Parathyroid adenoma (tissue), 2 donors: ENCODE measurements around the gene SEPTIN1.

Source experiments
- H2AFZ ChIP-seq: fragments of 300-600 bp; sonication (generic); one replicate; pipeline ENCODE4 v1.7.0; 2017; ENCODE audit warnings: antibody characterized with exemption, mild to moderate bottlenecking
- H3K27ac ChIP-seq: fragments of 300-600 bp; sonication (generic); one replicate; pipeline ENCODE4 v1.7.0; 2017
- H3K27me3 ChIP-seq: fragments of 300-600 bp; sonication (generic); one replicate; pipeline ENCODE4 v1.7.0; 2017; ENCODE audit warnings: low read length; ENCODE audit not compliant: control insufficient read depth, insufficient read depth
- H3K36me3 ChIP-seq: fragments of 300-600 bp; sonication (generic); one replicate; pipeline ENCODE4 v1.7.0; 2017; ENCODE audit warnings: low read length; ENCODE audit not compliant: control insufficient read depth, insufficient read depth
- H3K4me1 ChIP-seq: fragments of 300-600 bp; sonication (generic); one replicate; pipeline ENCODE4 v1.7.0; 2017; ENCODE audit warnings: control low read depth
- H3K4me2 ChIP-seq: fragments of 300-600 bp; sonication (generic); one replicate; pipeline ENCODE4 v1.7.0; 2017; ENCODE audit warnings: low read length
- H3K4me3 ChIP-seq: fragments of 300-600 bp; sonication (generic); one replicate; pipeline ENCODE4 v1.7.0; 2017; ENCODE audit warnings: low read depth, low read length
- H3K79me2 ChIP-seq: fragments of 300-600 bp; sonication (generic); one replicate; pipeline ENCODE4 v1.7.0; 2017; ENCODE audit warnings: control low read depth
- H3K9ac ChIP-seq: fragments of 300-600 bp; sonication (generic); one replicate; pipeline ENCODE4 v1.7.0; 2017; ENCODE audit warnings: mild to moderate bottlenecking
- H3K9me3 ChIP-seq: fragments of 300-600 bp; sonication (generic); one replicate; pipeline ENCODE4 v1.7.0; 2017; ENCODE audit warnings: low read length; ENCODE audit not compliant: control insufficient read depth
- CTCF ChIP-seq: fragments of 300-600 bp; sonication (generic); IDR thresholded peaks from one replicate; pipeline ENCODE4 v1.7.0; 2017; ENCODE audit warnings: antibody characterized with exemption, mild to moderate bottlenecking
- donor health status: primary hyperparathyroidism.

The SEPTIN1 gene

GRCh38 chr16:30428055-30428454 lies 45.7 kb upstream of the SEPTIN1 start:
- no peak overlapping the region for H3K4me3 ChIP-seq
- H3K79me2 ChIP-seq = no peaks in the 10 kb centered on the region
- no peaks in the 10 kb centered on the region for H3K4me1 ChIP-seq
- no peaks in the 10 kb centered on the region for H3K9me3 ChIP-seq
- H3K27me3 ChIP-seq = no peaks in the 10 kb centered on the region
- H2AFZ ChIP-seq = no peak overlapping the region
- no peak for TF ChIP-seq CTCF
- H3K4me2 ChIP-seq = no peak overlapping the region
- H3K27ac ChIP-seq = no peak overlapping the region
- H3K36me3 ChIP-seq = no peaks in the 10 kb centered on the region
- no peak overlapping the region for H3K9ac ChIP-seq

GRCh38 chr16:30421010-30421409 lies 38.6 kb upstream of the SEPTIN1 start:
- Histone ChIP-seq H3K27ac (no peak overlapping the region), H3K79me2 (no peaks in the 10 kb centered on the region), H2AFZ (no peak overlapping the region), H3K4me1 (peaks cover 6% of the 10 kb centered on the region), H3K27me3 (no peaks in the 10 kb centered on the region), H3K9ac (no peak overlapping the region), H3K4me2 (no peak overlapping the region), H3K4me3 (no peak overlapping the region), H3K36me3 (no peaks in the 10 kb centered on the region), H3K9me3 (no peaks in the 10 kb centered on the region)
- no peak for TF ChIP-seq CTCF

GRCh38 chr16:30418350-30419181 lies 36.2 kb upstream of the SEPTIN1 start:
- Histone ChIP-seq H3K4me3 (peak overlapping the region; percentile 53), H3K9me3 (no peaks in the 10 kb centered on the region), H3K79me2 (no peaks in the 10 kb centered on the region), H3K27ac (peak overlapping the region; percentile 37), H3K27me3 (no peaks in the 10 kb centered on the region), H3K4me1 (peaks cover 11% of the 10 kb centered on the region), H3K9ac (no peak overlapping the region), H3K4me2 (peak overlapping the region; percentile 64), H2AFZ (peak overlapping the region; percentile 85), H3K36me3 (no peaks in the 10 kb centered on the region)
- no peak for TF ChIP-seq CTCF

GRCh38 chr16:30417529-30418349 lies 35.4 kb upstream of the SEPTIN1 start:
- Histone ChIP-seq H3K9me3 (no peaks in the 10 kb centered on the region), H3K4me3 (peak overlapping the region; percentile 53), H3K36me3 (no peaks in the 10 kb centered on the region), H3K27me3 (no peaks in the 10 kb centered on the region), H3K27ac (peak overlapping the region; percentile 37), H3K4me2 (peak overlapping the region; percentile 64), H3K79me2 (no peaks in the 10 kb centered on the region), H3K9ac (no peak overlapping the region), H3K4me1 (peaks cover 11% of the 10 kb centered on the region), H2AFZ (peak overlapping the region; percentile 85)
- no peak for TF ChIP-seq CTCF
